Endodermal cell (in vitro differentiated cells): ENCODE data around the gene STON2. TPM values are rescaled to one million over a fixed set of nuclear protein-coding genes. Genes with fewer than 3 reads are reported as not detected.

ENCODE experiments used
- DNase-seq: peaks from one replicate; pipeline ENCODE4 v3.0.0-alpha.2; 2017
- H3K27ac ChIP-seq: 2 replicates; pipeline ENCODE4 v1.5.1; 2013; ENCODE audit warnings: mild to moderate bottlenecking, low read depth, low read length, moderate library complexity
- H3K27me3 ChIP-seq: 2 replicates; pipeline ENCODE4 v1.6.1; 2013; ENCODE audit warnings: mild to moderate bottlenecking, low read length, moderate library complexity; ENCODE audit not compliant: insufficient read depth, control insufficient read depth, poor library complexity, severe bottlenecking
- H3K36me3 ChIP-seq: 2 replicates; pipeline ENCODE4 v1.7.0; 2013; ENCODE audit warnings: mild to moderate bottlenecking, low read length, moderate library complexity; ENCODE audit not compliant: control insufficient read depth, insufficient read depth
- H3K4me1 ChIP-seq: one replicate; pipeline ENCODE4 v1.7.0; 2013; ENCODE audit warnings: low read length; ENCODE audit not compliant: control insufficient read depth, insufficient read depth
- H3K4me3 ChIP-seq: 2 replicates; pipeline ENCODE4 v1.5.1; 2013; ENCODE audit warnings: mild to moderate bottlenecking, low read length, moderate library complexity
- H3K9ac ChIP-seq: 2 replicates; pipeline ENCODE4 v1.6.1; 2013; ENCODE audit warnings: mild to moderate bottlenecking, low read length, moderate library complexity; ENCODE audit not compliant: poor library complexity, severe bottlenecking; ENCODE audit errors: extremely low read depth
- H3K9me3 ChIP-seq: 2 replicates; pipeline ENCODE4 v1.6.1; 2013; ENCODE audit warnings: mild to moderate bottlenecking, low read length, moderate library complexity; ENCODE audit not compliant: control insufficient read depth
- H3K27ac Mint-ChIP-seq: 2 replicates; pipeline ENCODE4 v1.8.0; 2020; ENCODE audit warnings: mixed read lengths
- H3K27me3 Mint-ChIP-seq: 2 replicates; pipeline ENCODE4 v1.8.0; 2021; ENCODE audit warnings: mild to moderate bottlenecking, mixed read lengths; ENCODE audit not compliant: insufficient read depth
- H3K36me3 Mint-ChIP-seq: 2 replicates; pipeline ENCODE4 v1.8.0; 2020; ENCODE audit warnings: low read depth, mixed read lengths
- H3K4me1 Mint-ChIP-seq: 2 replicates; pipeline ENCODE4 v1.8.0; 2020; ENCODE audit warnings: mixed read lengths
- H3K4me3 Mint-ChIP-seq: 2 replicates; pipeline ENCODE4 v1.8.0; 2020; ENCODE audit warnings: mild to moderate bottlenecking, moderate library complexity, mixed read lengths
- H3K9me3 Mint-ChIP-seq: 2 replicates; pipeline ENCODE4 v1.8.0; 2020; ENCODE audit warnings: mild to moderate bottlenecking, mixed read lengths
- CTCF ChIP-seq: fragments of 200-600 bp; sonication (generic); conservative IDR thresholded peaks from 2 replicates; pipeline ENCODE4 v1.5.0; 2021; ENCODE audit warnings: antibody characterized with exemption, mild to moderate bottlenecking
- WGBS, 2 experiments: methylation state at CpG; one replicate each; pipeline versions ENCODE4 v1.1.5 to v1.1.7; 2013; ENCODE audit warnings: missing lambda C conversion rate in 2 of 2, mixed read lengths in 1 of 2; ENCODE audit not compliant: insufficient coverage in 1 of 2, insufficient read length in 1 of 2; 5-methylcytosine and 5-hydroxymethylcytosine counted together
- total RNA-seq, 2 donors: library from RNA; stranded (reverse); fragmentation: NEBNext Ultra II Directional in 1 of 2; extraction: Animal tissue kit (Norgen Biotek cat#: 25700) in 1 of 2; gene quantifications; 2 replicates in 1 of 2; 3 replicates in 1 of 2; pipeline ENCODE4 v1.2.1, GENCODE V29; 2021

The STON2 gene
- total RNA-seq, 2 donors from 2014 or later: 37.2 to 43.9 TPM

GRCh38 chr14:81269979-81270375, 130.1 kb downstream of the STON2 start:
- no peak for DNase-seq
- no peak for TF ChIP-seq CTCF
- H3K27ac Mint-ChIP-seq: no peak overlapping the region

GRCh38 chr14:81269100-81269978, 130.8 kb downstream of the STON2 start:
- H3K4me3 ChIP-seq: no peak overlapping the region
- peaks cover 7% of the 10 kb centered on the region for H3K4me1 ChIP-seq
- H3K9ac ChIP-seq: no peak overlapping the region
- H3K27ac Mint-ChIP-seq: peak overlapping the region; percentile 59
- peaks cover 23% of the 10 kb centered on the region for H3K36me3 Mint-ChIP-seq
- no peaks in the 10 kb centered on the region for H3K9me3 Mint-ChIP-seq
- 57 to 65% methylated on average over 4 to 7 of the region's 7 CpGs for WGBS, 2 experiments
- H3K27me3 Mint-ChIP-seq: no peaks in the 10 kb centered on the region
- H3K36me3 ChIP-seq: no peaks in the 10 kb centered on the region
- peak; percentile 85 for TF ChIP-seq CTCF
- H3K4me3 Mint-ChIP-seq: no peak overlapping the region
- H3K27ac ChIP-seq: no peak overlapping the region
- DNase-seq: peak; percentile 63
- no peaks in the 10 kb centered on the region for H3K9me3 ChIP-seq
- peaks cover 15% of the 10 kb centered on the region for H3K4me1 Mint-ChIP-seq
- no peaks in the 10 kb centered on the region for H3K27me3 ChIP-seq

More at GRCh38 chr14:81269979-81270375, 130.1 kb downstream of the STON2 start:
- 83 to 96% methylated on average over 3 of the region's 3 CpGs for WGBS, 2 experiments
- Histone ChIP-seq H3K4me1 (peaks cover 7% of the 10 kb centered on the region), H3K27me3 (no peaks in the 10 kb centered on the region), H3K9me3 (no peaks in the 10 kb centered on the region), H3K9ac (no peak overlapping the region), H3K36me3 (no peaks in the 10 kb centered on the region), H3K4me3 (no peak overlapping the region), H3K27ac (no peak overlapping the region)
- Mint-ChIP-seq H3K4me1 (peaks cover 15% of the 10 kb centered on the region), H3K4me3 (no peak overlapping the region), H3K9me3 (no peaks in the 10 kb centered on the region), H3K27me3 (no peaks in the 10 kb centered on the region), H3K36me3 (peaks cover 23% of the 10 kb centered on the region)

GRCh38 chr14:81268016-81268416, 132.1 kb downstream of the STON2 start:
- Histone ChIP-seq H3K9ac (no peak overlapping the region), H3K27me3 (no peaks in the 10 kb centered on the region), H3K4me1 (peaks cover 7% of the 10 kb centered on the region), H3K4me3 (no peak overlapping the region), H3K9me3 (no peaks in the 10 kb centered on the region), H3K36me3 (no peaks in the 10 kb centered on the region), H3K27ac (no peak overlapping the region)
- DNase-seq: peak; percentile 65
- H3K9me3 Mint-ChIP-seq: no peaks in the 10 kb centered on the region
- peaks cover 15% of the 10 kb centered on the region for H3K4me1 Mint-ChIP-seq
- 76 to 93% methylated on average over 2 to 3 of the region's 3 CpGs for WGBS, 2 experiments
- H3K4me3 Mint-ChIP-seq: no peak overlapping the region
- peaks cover 23% of the 10 kb centered on the region for H3K36me3 Mint-ChIP-seq
- TF ChIP-seq CTCF: peak; percentile 36
- H3K27me3 Mint-ChIP-seq: no peaks in the 10 kb centered on the region
- H3K27ac Mint-ChIP-seq: peak overlapping the region; percentile 59
